OCI-LY7 (cell line): ENCODE data around the gene RHBDL1. TPM values are rescaled to one million over a fixed set of nuclear protein-coding genes. Genes with fewer than 3 reads are reported as not detected.

ENCODE experiments used
- BruUV-seq: library from RNA; stranded (reverse); fragments of 400-500 nt; replicated peaks from 2 replicates; lab custom pipeline; 2021; lab: Mats Ljungman, UMichigan
- CTCF ChIA-PET: fragments of 300-600 bp; sonication (Branson Sonifier 250); formaldehyde crosslinking; loops from one replicate; lab custom pipeline; 2022; ENCODE audit warnings: antibody characterized with exemption; ENCODE audit not compliant: unreplicated experiment; lab: Charles Lee
- POLR2A ChIA-PET: fragments of 300-600 bp; sonication (Branson Sonifier 250); formaldehyde crosslinking; loops from one replicate; lab custom pipeline; 2022; ENCODE audit warnings: antibody characterized with exemption; lab: Charles Lee
- DNase-seq: peaks from one replicate; pipeline ENCODE4 v3.0.0-alpha.2; 2015; ENCODE audit warnings: low spot score
- H2AFZ ChIP-seq: fragments of 200-600 bp; sonication (generic), shearing (Covaris generic); 2 replicates; pipeline ENCODE4 v1.6.1; 2014; ENCODE audit warnings: mild to moderate bottlenecking, antibody characterized with exemption, low read length, moderate library complexity
- H3K27ac ChIP-seq: fragments of 200-600 bp; sonication (generic); 2 replicates; pipeline ENCODE4 v1.5.1; 2014; ENCODE audit warnings: mixed run types, low read depth, mild to moderate bottlenecking, moderate library complexity, low read length, inconsistent platforms; ENCODE audit not compliant: poor library complexity, severe bottlenecking
- H3K36me3 ChIP-seq: fragments of 200-600 bp; sonication (generic); 2 replicates; pipeline ENCODE4 v1.6.1; 2014; ENCODE audit warnings: mild to moderate bottlenecking, antibody characterized with exemption, low read length, moderate library complexity, mixed read lengths; ENCODE audit not compliant: insufficient read depth
- H3K4me1 ChIP-seq: fragments of 200-600 bp; sonication (generic); 2 replicates; pipeline ENCODE4 v1.5.1; 2014; ENCODE audit warnings: mild to moderate bottlenecking, low read length; ENCODE audit not compliant: insufficient read depth, poor library complexity, severe bottlenecking
- H3K4me2 ChIP-seq: fragments of 200-600 bp; sonication (generic); 2 replicates; pipeline ENCODE4 v1.6.1; 2014; ENCODE audit warnings: mild to moderate bottlenecking, low read length
- H3K4me3 ChIP-seq: fragments of 200-600 bp; sonication (generic); 2 replicates; pipeline ENCODE4 v1.5.1; 2014; ENCODE audit warnings: mild to moderate bottlenecking, low read depth, low read length; ENCODE audit not compliant: poor library complexity, severe bottlenecking
- H3K79me2 ChIP-seq: fragments of 200-600 bp; sonication (generic); 2 replicates; pipeline ENCODE4 v1.6.1; 2016; ENCODE audit warnings: low read depth, mild to moderate bottlenecking, low read length, moderate library complexity, mixed read lengths; ENCODE audit not compliant: insufficient read depth
- H3K9me2 ChIP-seq: fragments of 200-600 bp; sonication (generic); 2 replicates; pipeline ENCODE4 v1.6.1; 2016; ENCODE audit warnings: mild to moderate bottlenecking, low read length, mixed read lengths; ENCODE audit not compliant: insufficient read depth
- H3K9me3 ChIP-seq: fragments of 200-600 bp; sonication (generic); 2 replicates; pipeline ENCODE4 v1.6.1; 2014; ENCODE audit warnings: mild to moderate bottlenecking, mixed run types, low read length, mixed read lengths
- H4K20me1 ChIP-seq: fragments of 200-600 bp; sonication (generic); 2 replicates; pipeline ENCODE4 v1.6.1; 2014; ENCODE audit warnings: mild to moderate bottlenecking, antibody characterized with exemption, low read length, moderate library complexity, mixed read lengths; ENCODE audit not compliant: insufficient read depth
- CTCF ChIP-seq: fragments of 200-600 bp; sonication (generic); conservative IDR thresholded peaks from 2 replicates; pipeline ENCODE4 v1.5.1; 2014; ENCODE audit warnings: mild to moderate bottlenecking, antibody characterized with exemption, low read length, moderate library complexity, mixed read lengths
- EZH2phosphoT487 ChIP-seq: fragments of 200-600 bp; sonication (generic); IDR thresholded peaks from 2 replicates; pipeline ENCODE4 v1.6.1; 2018; ENCODE audit warnings: low read depth, borderline replicate concordance, mild to moderate bottlenecking, mixed run types, antibody characterized with exemption, low read length, moderate library complexity, mixed read lengths
- intact Hi-C: fragments of 100-400 bp; cut with micrococcal nuclease; formaldehyde crosslinking; loops from one replicate; pipeline ENCODE4 v1.10.0; 2022; ENCODE audit not compliant: unreplicated experiment
- total RNA-seq, 2 experiments: library from RNA; depleted of rRNA in 1 of 2; stranded (reverse); fragments of >200 nt in 1 of 2; shearing (Covaris generic) in 1 of 2; gene quantifications; 2 replicates each; pipeline ENCODE4 v1.2.3, GENCODE V29; 2014 to 2022

Gene RHBDL1
- total RNA-seq, 2 experiments from 2014 or later: 4.2 TPM

GRCh38 chr16:694187-694862 is 18.9 kb downstream of the RHBDL1 start:
- intact Hi-C loops: no loop called here
- H3K9me3 ChIP-seq: no peaks in the 10 kb centered on the region

DNA sequence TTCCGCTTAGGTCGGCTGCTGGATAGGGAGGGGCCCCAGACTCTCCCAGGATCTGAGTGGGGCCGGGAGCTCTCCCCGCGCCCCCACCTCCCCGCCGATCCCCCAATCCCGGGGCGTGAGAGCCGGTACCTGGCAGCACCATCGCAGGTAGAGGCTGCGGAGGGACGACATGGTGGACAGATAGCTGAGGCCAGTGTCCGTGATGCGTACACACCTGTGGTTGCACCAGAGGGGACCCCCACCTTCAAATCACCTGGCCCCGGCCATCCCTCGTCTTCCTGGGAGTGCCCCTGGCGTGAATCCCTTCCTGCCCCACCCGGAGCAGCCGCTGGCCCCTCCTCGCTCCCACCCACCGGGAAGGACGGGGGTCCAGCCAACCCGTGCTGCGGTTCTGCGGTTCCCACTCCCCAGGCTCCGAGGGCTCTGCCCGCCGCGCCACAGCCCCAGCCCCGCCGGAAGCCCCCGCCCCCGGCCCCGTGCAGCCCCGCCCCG is 19.4 kb downstream of the RHBDL1 start:
- Histone ChIP-seq H3K4me2 (peak overlapping the region; percentile 60), H4K20me1 (no peaks in the 10 kb centered on the region), H3K79me2 (0 out of 2 replicates have a peak, but pooled peaks cover under 1% of the 10 kb centered on the region), H2AFZ (no peak overlapping the region), H3K4me3 (peak overlapping the region; percentile 40), H3K4me1 (peaks cover 17% of the 10 kb centered on the region), H3K27ac (no peak overlapping the region), H3K9me3 (no peaks in the 10 kb centered on the region), H3K36me3 (no peaks in the 10 kb centered on the region), H3K9me2 (no peaks in the 10 kb centered on the region)
- POLR2A ChIA-PET: no interaction called here
- CTCF ChIA-PET: no interaction called here
- DNase-seq: no peak
- TF ChIP-seq CTCF (no peak), EZH2phosphoT487 (0 out of 2 replicates have a peak, but pooled peaks have one; percentile 84)
- BruUV-seq: no TSS peak
- intact Hi-C loops: no loop called here

More at GRCh38 chr16:694187-694862, 18.9 kb downstream of the RHBDL1 start:
- Histone ChIP-seq H2AFZ (no peak overlapping the region), H3K9me2 (no peaks in the 10 kb centered on the region), H3K79me2 (0 out of 2 replicates have a peak, but pooled peaks cover 6% of the 10 kb centered on the region), H3K36me3 (no peaks in the 10 kb centered on the region), H3K27ac (no peak overlapping the region), H3K4me1 (peaks cover 20% of the 10 kb centered on the region), H4K20me1 (no peaks in the 10 kb centered on the region), H3K4me3 (peak overlapping the region; percentile 40), H3K4me2 (peak overlapping the region; percentile 60)
- no TSS peak for BruUV-seq
- peak; percentile 100 for TF ChIP-seq EZH2phosphoT487
- TF ChIP-seq CTCF: no peak
- ChIA-PET CTCF (no interaction called here), POLR2A (no interaction called here)
- DNase-seq: no peak
